OCI-LY7 (cell line): Measurements from ENCODE around the gene TAF1C. TPM values are rescaled to one million over a fixed set of nuclear protein-coding genes. Genes with fewer than 3 reads are reported as not detected.

ENCODE experiments used
- BruUV-seq: library from RNA; stranded (reverse); fragments of 400-500 nt; replicated peaks from 2 replicates; lab custom pipeline; 2021; lab: Mats Ljungman, UMichigan
- CTCF ChIA-PET: fragments of 300-600 bp; sonication (Branson Sonifier 250); formaldehyde crosslinking; loops from one replicate; lab custom pipeline; 2022; ENCODE audit warnings: antibody characterized with exemption; ENCODE audit not compliant: unreplicated experiment; lab: Charles Lee
- POLR2A ChIA-PET: fragments of 300-600 bp; sonication (Branson Sonifier 250); formaldehyde crosslinking; loops from one replicate; lab custom pipeline; 2022; ENCODE audit warnings: antibody characterized with exemption; lab: Charles Lee
- DNase-seq: peaks from one replicate; pipeline ENCODE4 v3.0.0-alpha.2; 2015; ENCODE audit warnings: low spot score
- H2AFZ ChIP-seq: fragments of 200-600 bp; sonication (generic), shearing (Covaris generic); 2 replicates; pipeline ENCODE4 v1.6.1; 2014; ENCODE audit warnings: mild to moderate bottlenecking, antibody characterized with exemption, low read length, moderate library complexity
- H3K27ac ChIP-seq: fragments of 200-600 bp; sonication (generic); 2 replicates; pipeline ENCODE4 v1.5.1; 2014; ENCODE audit warnings: mixed run types, low read depth, mild to moderate bottlenecking, moderate library complexity, low read length, inconsistent platforms; ENCODE audit not compliant: poor library complexity, severe bottlenecking
- H3K36me3 ChIP-seq: fragments of 200-600 bp; sonication (generic); 2 replicates; pipeline ENCODE4 v1.6.1; 2014; ENCODE audit warnings: mild to moderate bottlenecking, antibody characterized with exemption, low read length, moderate library complexity, mixed read lengths; ENCODE audit not compliant: insufficient read depth
- H3K4me1 ChIP-seq: fragments of 200-600 bp; sonication (generic); 2 replicates; pipeline ENCODE4 v1.5.1; 2014; ENCODE audit warnings: mild to moderate bottlenecking, low read length; ENCODE audit not compliant: insufficient read depth, poor library complexity, severe bottlenecking
- H3K4me2 ChIP-seq: fragments of 200-600 bp; sonication (generic); 2 replicates; pipeline ENCODE4 v1.6.1; 2014; ENCODE audit warnings: mild to moderate bottlenecking, low read length
- H3K4me3 ChIP-seq: fragments of 200-600 bp; sonication (generic); 2 replicates; pipeline ENCODE4 v1.5.1; 2014; ENCODE audit warnings: mild to moderate bottlenecking, low read depth, low read length; ENCODE audit not compliant: poor library complexity, severe bottlenecking
- H3K79me2 ChIP-seq: fragments of 200-600 bp; sonication (generic); 2 replicates; pipeline ENCODE4 v1.6.1; 2016; ENCODE audit warnings: low read depth, mild to moderate bottlenecking, low read length, moderate library complexity, mixed read lengths; ENCODE audit not compliant: insufficient read depth
- H3K9me2 ChIP-seq: fragments of 200-600 bp; sonication (generic); 2 replicates; pipeline ENCODE4 v1.6.1; 2016; ENCODE audit warnings: mild to moderate bottlenecking, low read length, mixed read lengths; ENCODE audit not compliant: insufficient read depth
- H3K9me3 ChIP-seq: fragments of 200-600 bp; sonication (generic); 2 replicates; pipeline ENCODE4 v1.6.1; 2014; ENCODE audit warnings: mild to moderate bottlenecking, mixed run types, low read length, mixed read lengths
- H4K20me1 ChIP-seq: fragments of 200-600 bp; sonication (generic); 2 replicates; pipeline ENCODE4 v1.6.1; 2014; ENCODE audit warnings: mild to moderate bottlenecking, antibody characterized with exemption, low read length, moderate library complexity, mixed read lengths; ENCODE audit not compliant: insufficient read depth
- CTCF ChIP-seq: fragments of 200-600 bp; sonication (generic); conservative IDR thresholded peaks from 2 replicates; pipeline ENCODE4 v1.5.1; 2014; ENCODE audit warnings: mild to moderate bottlenecking, antibody characterized with exemption, low read length, moderate library complexity, mixed read lengths
- EZH2phosphoT487 ChIP-seq: fragments of 200-600 bp; sonication (generic); IDR thresholded peaks from 2 replicates; pipeline ENCODE4 v1.6.1; 2018; ENCODE audit warnings: low read depth, borderline replicate concordance, mild to moderate bottlenecking, mixed run types, antibody characterized with exemption, low read length, moderate library complexity, mixed read lengths
- intact Hi-C: fragments of 100-400 bp; cut with micrococcal nuclease; formaldehyde crosslinking; loops from one replicate; pipeline ENCODE4 v1.10.0; 2022; ENCODE audit not compliant: unreplicated experiment
- total RNA-seq, 2 experiments: library from RNA; depleted of rRNA in 1 of 2; stranded (reverse); fragments of >200 nt in 1 of 2; shearing (Covaris generic) in 1 of 2; gene quantifications; 2 replicates each; pipeline ENCODE4 v1.2.3, GENCODE V29; 2014 to 2022

Gene TAF1C
- total RNA-seq, 2 experiments from 2014 or later, result 64.6 to 66.1 TPM

GRCh38 chr16:84153660-84154214 is 33.1 kb downstream of the TAF1C start:
- Histone ChIP-seq H4K20me1 (no peaks in the 10 kb centered on the region), H3K79me2 (no peaks in the 10 kb centered on the region), H3K27ac (no peak overlapping the region), H3K9me2 (no peaks in the 10 kb centered on the region), H2AFZ (no peak overlapping the region), H3K36me3 (no peaks in the 10 kb centered on the region), H3K4me2 (no peak overlapping the region), H3K4me3 (no peak overlapping the region), H3K9me3 (no peaks in the 10 kb centered on the region), H3K4me1 (no peaks in the 10 kb centered on the region)
- no TSS peak for BruUV-seq
- ChIA-PET CTCF (no interaction called here), POLR2A (no interaction called here)
- TF ChIP-seq EZH2phosphoT487 (no peak), CTCF (no peak)
- no peak for DNase-seq
- intact Hi-C loops, result no loop called here

GRCh38 chr16:84150926-84151325 is 35.9 kb downstream of the TAF1C start:
- Histone ChIP-seq H2AFZ (no peak overlapping the region), H3K36me3 (no peaks in the 10 kb centered on the region), H4K20me1 (no peaks in the 10 kb centered on the region), H3K79me2 (no peaks in the 10 kb centered on the region), H3K4me1 (no peaks in the 10 kb centered on the region), H3K4me3 (no peak overlapping the region), H3K9me2 (no peaks in the 10 kb centered on the region), H3K9me3 (no peaks in the 10 kb centered on the region), H3K27ac (no peak overlapping the region), H3K4me2 (no peak overlapping the region)
- ChIA-PET CTCF (no interaction called here), POLR2A (interaction anchor here (1.1 kb wide), 1 partner anchor 17 kb away, joined by 3 read pairs; no protein-coding TSS in a partner anchor)
- no TSS peak for BruUV-seq
- intact Hi-C loops, result no loop called here
- TF ChIP-seq EZH2phosphoT487 (no peak), CTCF (no peak)
- DNase-seq, result no peak
